H9 (cell line): ENCODE measurements around the gene BBIP1. TPM values are rescaled to one million over a fixed set of nuclear protein-coding genes. Genes with fewer than 3 reads are reported as not detected.

Experiments
- DNase-seq: peaks from one replicate; pipeline ENCODE4 v3.0.0-alpha.2; 2017
- H2AFZ ChIP-seq: one replicate; pipeline ENCODE4 v1.6.1; 2013; ENCODE audit warnings: mild to moderate bottlenecking, low read length, control low read depth, moderate library complexity
- H2AK5ac ChIP-seq: 2 replicates; pipeline ENCODE4 v1.6.1; 2013; ENCODE audit warnings: low read length, control low read depth, mixed read lengths; ENCODE audit not compliant: insufficient read length
- H2BK120ac ChIP-seq: one replicate; pipeline ENCODE4 v1.6.1; 2013; ENCODE audit warnings: low read depth, mild to moderate bottlenecking, low read length, control low read depth, inconsistent platforms; ENCODE audit not compliant: poor library complexity, severe bottlenecking
- H2BK12ac ChIP-seq: 2 replicates; pipeline ENCODE4 v1.6.1; 2013; ENCODE audit warnings: low read length, control low read depth, mixed read lengths, low read depth; ENCODE audit not compliant: insufficient read length
- H2BK15ac ChIP-seq: 2 replicates; pipeline ENCODE4 v1.6.1; 2013; ENCODE audit warnings: low read depth, low read length, control low read depth
- H2BK20ac ChIP-seq: one replicate; pipeline ENCODE4 v1.6.1; 2013; ENCODE audit warnings: low read depth, mild to moderate bottlenecking, low read length, control low read depth, inconsistent platforms; ENCODE audit not compliant: poor library complexity, severe bottlenecking
- H2BK5ac ChIP-seq: 2 replicates; pipeline ENCODE4 v1.6.1; 2013; ENCODE audit warnings: low read length, control low read depth, mixed read lengths; ENCODE audit not compliant: insufficient read length
- H3K14ac ChIP-seq: 2 replicates; pipeline ENCODE4 v1.6.1; 2013; ENCODE audit warnings: low read length, control low read depth; ENCODE audit not compliant: insufficient read depth
- H3K18ac ChIP-seq: 2 replicates; pipeline ENCODE4 v1.6.1; 2013; ENCODE audit warnings: low read depth, mild to moderate bottlenecking, mixed read lengths, low read length, control low read depth; ENCODE audit not compliant: insufficient read length
- H3K23ac ChIP-seq: 2 replicates; pipeline ENCODE4 v1.6.1; 2013; ENCODE audit warnings: low read length, control low read depth, mixed read lengths, low read depth; ENCODE audit not compliant: insufficient read length
- H3K23me2 ChIP-seq: 2 replicates; pipeline ENCODE4 v1.6.1; 2013; ENCODE audit warnings: low read depth, mild to moderate bottlenecking, mixed read lengths, low read length, control low read depth; ENCODE audit not compliant: insufficient read length, poor library complexity, severe bottlenecking
- H3K27ac ChIP-seq: 2 replicates; pipeline ENCODE4 v1.5.1; 2013; ENCODE audit warnings: low read length, control low read depth, mixed read lengths, low read depth; ENCODE audit not compliant: insufficient read length
- H3K27me3 ChIP-seq: 2 replicates; pipeline ENCODE4 v1.6.1; 2013; ENCODE audit warnings: low read length, control low read depth, inconsistent platforms; ENCODE audit not compliant: insufficient read depth
- H3K4ac ChIP-seq: 2 replicates; pipeline ENCODE4 v1.6.1; 2013; ENCODE audit warnings: low read depth, mild to moderate bottlenecking, control low read depth, inconsistent platforms, low read length, moderate library complexity
- H3K4me1 ChIP-seq: 2 replicates; pipeline ENCODE4 v1.6.1; 2013; ENCODE audit warnings: low read length, control low read depth, inconsistent platforms; ENCODE audit not compliant: insufficient read depth
- H3K4me2 ChIP-seq: 2 replicates; pipeline ENCODE4 v1.6.1; 2013; ENCODE audit warnings: low read length, control low read depth, mixed read lengths; ENCODE audit not compliant: insufficient read length, insufficient read depth
- H3K56ac ChIP-seq: 2 replicates; pipeline ENCODE4 v1.6.1; 2013; ENCODE audit warnings: low read depth, mild to moderate bottlenecking, mixed read lengths, low read length, control low read depth; ENCODE audit not compliant: insufficient read length
- H3K79me1 ChIP-seq: 2 replicates; pipeline ENCODE4 v1.6.1; 2013; ENCODE audit warnings: low read depth, mild to moderate bottlenecking, moderate library complexity, low read length, control low read depth, inconsistent platforms; ENCODE audit not compliant: insufficient read depth, poor library complexity, severe bottlenecking
- H3K79me2 ChIP-seq: 2 replicates; pipeline ENCODE4 v1.6.1; 2013; ENCODE audit warnings: low read length, control low read depth, inconsistent platforms; ENCODE audit not compliant: insufficient read depth
- H3K9ac ChIP-seq: 2 replicates; pipeline ENCODE4 v1.6.1; 2013; ENCODE audit warnings: low read length, control low read depth, mixed read lengths; ENCODE audit not compliant: insufficient read length; ENCODE audit errors: extremely low read depth
- H3K9me3 ChIP-seq: one replicate; pipeline ENCODE4 v1.6.1; 2013; ENCODE audit warnings: low read depth, low read length, inconsistent platforms; ENCODE audit not compliant: control insufficient read depth
- H3T11ph ChIP-seq: one replicate; pipeline ENCODE4 v1.6.1; 2013; ENCODE audit warnings: mild to moderate bottlenecking, low read length, control low read depth, inconsistent platforms
- H4K20me1 ChIP-seq: one replicate; pipeline ENCODE4 v1.6.1; 2013; ENCODE audit not compliant: control insufficient read depth, insufficient read length, insufficient read depth
- H4K5ac ChIP-seq: 2 replicates; pipeline ENCODE4 v1.6.1; 2013; ENCODE audit warnings: low read depth, mild to moderate bottlenecking, mixed read lengths, low read length, control low read depth; ENCODE audit not compliant: insufficient read length
- H4K8ac ChIP-seq: replicated peaks from 2 replicates; pipeline ENCODE4 v1.6.1; 2013; ENCODE audit warnings: low read length, control low read depth, mixed read lengths, low read depth; ENCODE audit not compliant: insufficient read length
- H4K91ac ChIP-seq: 2 replicates; pipeline ENCODE4 v1.6.1; 2013; ENCODE audit warnings: low read depth, mild to moderate bottlenecking, moderate library complexity, mixed read lengths, low read length, control low read depth; ENCODE audit not compliant: insufficient read length
- H3K27ac Mint-ChIP-seq, 3 experiments: 2 replicates in 2 of 3; 3 replicates in 1 of 3; pipeline ENCODE4 v1.8.0; 2020 to 2021; ENCODE audit warnings: mixed read lengths in 3 of 3, mild to moderate bottlenecking in 1 of 3, moderate library complexity in 1 of 3
- H3K27me3 Mint-ChIP-seq: 2 replicates; pipeline ENCODE4 v1.8.0; 2021; ENCODE audit warnings: low read depth, mild to moderate bottlenecking, moderate library complexity, mixed read lengths
- H3K36me3 Mint-ChIP-seq, 3 experiments: 2 replicates in 2 of 3; 3 replicates in 1 of 3; pipeline ENCODE4 v1.8.0; 2020 to 2021; ENCODE audit warnings: low read depth in 3 of 3, mixed read lengths in 3 of 3; ENCODE audit not compliant: insufficient read depth in 1 of 3
- H3K4me1 Mint-ChIP-seq, 2 experiments: 2 replicates each; pipeline ENCODE4 v1.8.0; 2020; ENCODE audit warnings: mixed read lengths in 2 of 2
- H3K4me3 Mint-ChIP-seq, 2 experiments: 2 replicates in 1 of 2; 3 replicates in 1 of 2; pipeline ENCODE4 v1.8.0; 2020 to 2021; ENCODE audit warnings: mild to moderate bottlenecking in 2 of 2, mixed read lengths in 2 of 2, moderate library complexity in 1 of 2
- H3K9me3 Mint-ChIP-seq, 2 experiments: 2 replicates in 1 of 2; 3 replicates in 1 of 2; pipeline ENCODE4 v1.8.0; 2020; ENCODE audit warnings: mild to moderate bottlenecking in 2 of 2, mixed read lengths in 2 of 2, moderate library complexity in 1 of 2
- WGBS: extraction: QIAGEN DNeasy Blood & Tissue Kit; methylation state at CpG from one replicate; pipeline ENCODE4 v1.1.7; 2013; ENCODE audit warnings: missing lambda C conversion rate, low lambda C conversion rate, mixed read lengths; ENCODE audit not compliant: insufficient read length; ENCODE audit errors: extremely low coverage; 5-methylcytosine and 5-hydroxymethylcytosine counted together
- total RNA-seq: library from RNA; stranded (reverse); gene quantifications from 2 replicates; pipeline ENCODE4 v1.2.1, GENCODE V29; 2021
- TF ChIP-seq, protein P1 (sequence below): fragments of 200-600 bp; sonication (generic); conservative IDR thresholded peaks from 3 replicates; pipeline ENCODE4 v1.8.0; 2021; ENCODE audit warnings: antibody characterized with exemption, mild to moderate bottlenecking

BBIP1 gene
- total RNA-seq, 1 experiment from 2014 or later = 18.8 TPM

DNA sequence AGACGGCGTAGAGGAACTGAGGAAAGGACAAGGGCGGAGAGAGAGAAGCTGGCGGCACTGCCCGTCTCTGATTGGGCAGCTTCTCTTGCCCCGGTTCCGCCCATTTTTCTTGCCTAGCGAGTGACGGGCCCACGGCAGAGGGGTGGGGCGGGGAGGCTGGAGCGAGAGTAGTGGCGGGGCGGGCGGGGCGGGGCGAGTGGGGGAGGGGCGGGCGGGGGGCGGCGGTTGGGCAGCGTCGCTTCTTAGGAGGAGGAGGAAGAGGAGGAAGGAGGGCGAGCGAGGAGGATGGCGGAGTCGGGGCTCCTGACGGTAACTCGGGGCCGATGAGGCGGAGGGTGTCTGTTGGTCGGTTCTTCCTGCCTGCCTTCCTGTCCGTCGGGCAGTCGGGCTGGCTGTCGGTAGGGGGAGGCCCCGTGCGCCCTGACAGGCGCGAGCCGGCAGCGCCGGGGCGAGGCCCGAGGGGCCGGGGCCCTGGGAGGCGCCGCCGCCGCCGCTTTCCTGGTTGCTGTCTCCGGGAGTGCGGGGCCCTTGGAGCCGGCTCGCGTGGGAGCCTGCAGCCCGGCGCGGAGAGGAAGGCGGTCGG lies 460 bp upstream of the BBIP1 start, which contains the start of gene SHOC2:
TSS of gene SHOC2 (plus strand) at position 256 of the 583 bp plus-strand sequence. CDS start 44,755 bp downstream, outside the sequence.
- Histone ChIP-seq H2BK120ac (no peak within 1 kb of the TSS), H4K8ac (no peak within 1 kb of the TSS), H3K9me3 (no peaks in the 10 kb centered on the region), H3K27me3 (no peaks in the 10 kb centered on the region), H3K79me2 (peaks cover 8% of the 10 kb centered on the region; the same call in 1 of the 2 replicates), H4K91ac (no peak within 1 kb of the TSS), H3T11ph (no peak within 1 kb of the TSS), H2BK5ac (no peak within 1 kb of the TSS), H2AFZ (peak within 1 kb of the TSS; percentile 7), H3K18ac (peak within 1 kb of the TSS; percentile 92), H2BK15ac (no peak within 1 kb of the TSS), H2BK20ac (no peak within 1 kb of the TSS), H2AK5ac (no peak within 1 kb of the TSS), H3K23me2 (no peaks in the 10 kb centered on the region), H3K4ac (no peak within 1 kb of the TSS), H3K27ac (peak within 1 kb of the TSS; percentile 77), H4K20me1 (no peaks in the 10 kb centered on the region), H3K9ac (peak within 1 kb of the TSS; percentile 79), H3K4me1 (peaks cover 4% of the 10 kb centered on the region; the same call in 1 of the 2 replicates), H3K23ac (no peak within 1 kb of the TSS), H3K79me1 (no peaks in the 10 kb centered on the region), H3K56ac (no peak within 1 kb of the TSS), H2BK12ac (no peak within 1 kb of the TSS), H4K5ac (no peak within 1 kb of the TSS), H3K4me2 (peak within 1 kb of the TSS; percentile 96), H3K14ac (peak within 1 kb of the TSS; percentile 56; the same call in 1 of the 2 replicates)
- Mint-ChIP-seq H3K4me3 (peak within 1 kb of the TSS; percentile 96 to 98), H3K27me3 (no peaks in the 10 kb centered on the region), H3K4me1 (peaks cover 24 to 28% of the 10 kb centered on the region in 2 experiments), H3K27ac (peak within 1 kb of the TSS; percentile 99 to 100 (median 100)), H3K36me3 (peaks cover 0 to 6% (median 2%) of the 10 kb centered on the region in 3 experiments; a peak in 3 of 7 replicates), H3K9me3 (no peaks in the 10 kb centered on the region; a peak in 1 of 5 replicates)
- peak; percentile 100 for DNase-seq
- WGBS = no CpG with 5 or more reads among the region's 61 CpGs
- TF ChIP-seq, protein P1, sequence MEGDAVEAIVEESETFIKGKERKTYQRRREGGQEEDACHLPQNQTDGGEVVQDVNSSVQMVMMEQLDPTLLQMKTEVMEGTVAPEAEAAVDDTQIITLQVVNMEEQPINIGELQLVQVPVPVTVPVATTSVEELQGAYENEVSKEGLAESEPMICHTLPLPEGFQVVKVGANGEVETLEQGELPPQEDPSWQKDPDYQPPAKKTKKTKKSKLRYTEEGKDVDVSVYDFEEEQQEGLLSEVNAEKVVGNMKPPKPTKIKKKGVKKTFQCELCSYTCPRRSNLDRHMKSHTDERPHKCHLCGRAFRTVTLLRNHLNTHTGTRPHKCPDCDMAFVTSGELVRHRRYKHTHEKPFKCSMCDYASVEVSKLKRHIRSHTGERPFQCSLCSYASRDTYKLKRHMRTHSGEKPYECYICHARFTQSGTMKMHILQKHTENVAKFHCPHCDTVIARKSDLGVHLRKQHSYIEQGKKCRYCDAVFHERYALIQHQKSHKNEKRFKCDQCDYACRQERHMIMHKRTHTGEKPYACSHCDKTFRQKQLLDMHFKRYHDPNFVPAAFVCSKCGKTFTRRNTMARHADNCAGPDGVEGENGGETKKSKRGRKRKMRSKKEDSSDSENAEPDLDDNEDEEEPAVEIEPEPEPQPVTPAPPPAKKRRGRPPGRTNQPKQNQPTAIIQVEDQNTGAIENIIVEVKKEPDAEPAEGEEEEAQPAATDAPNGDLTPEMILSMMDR = peak; percentile 35; the same call in 2 of the 3 replicates
